ENCODE measurements around the gene TNIP3. TPM values are rescaled to one million over a fixed set of nuclear protein-coding genes. Genes with fewer than 3 reads are reported as not detected.

TNIP3 gene
- total RNA-seq, 6 donors from 2014 or later = 0.89 to 8.0 (median 2.3) TPM

DNA sequence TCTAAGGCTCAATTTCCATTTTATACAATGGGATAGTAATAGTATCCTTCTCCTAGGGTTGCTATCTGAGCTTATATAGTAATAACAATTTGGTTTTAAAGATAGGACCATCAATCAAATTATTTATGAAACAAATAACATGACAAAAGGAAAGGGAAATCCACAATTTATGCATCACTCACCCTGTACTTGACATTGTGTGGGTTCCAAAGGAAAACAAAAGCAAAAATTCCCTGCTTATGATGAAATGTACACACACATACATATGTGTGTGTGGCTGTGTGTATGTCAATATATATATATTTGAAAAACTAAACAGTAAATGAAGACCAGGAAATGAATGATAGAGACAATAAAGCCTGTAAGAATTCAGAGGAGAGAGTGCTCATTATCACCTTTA lies 2.9 kb upstream of the TNIP3 start:
- no peaks in the 10 kb centered on the region for H3K36me3 ChIP-seq
- H3K27me3 ChIP-seq = no peaks in the 10 kb centered on the region
- no peak overlapping the region for H3K27ac ChIP-seq
- DNase-seq = no peak
- H3K9me3 ChIP-seq = no peaks in the 10 kb centered on the region
- peaks cover 0 to 8% (median 0%) of the 10 kb centered on the region in 4 donors for H3K4me1 ChIP-seq
- no peak overlapping the region for H3K4me3 ChIP-seq
- ATAC-seq (ENCODE audit: low FRiP score in 2 of 2) = no peak
- TF ChIP-seq POLR2A (IDR thresholded peaks at IDR 0.05) (no peak), POLR2AphosphoS5 (IDR thresholded peaks at IDR 0.05) (no peak), EP300 (IDR thresholded peaks at IDR 0.05) (no peak)
- TF ChIP-seq, protein P1, sequence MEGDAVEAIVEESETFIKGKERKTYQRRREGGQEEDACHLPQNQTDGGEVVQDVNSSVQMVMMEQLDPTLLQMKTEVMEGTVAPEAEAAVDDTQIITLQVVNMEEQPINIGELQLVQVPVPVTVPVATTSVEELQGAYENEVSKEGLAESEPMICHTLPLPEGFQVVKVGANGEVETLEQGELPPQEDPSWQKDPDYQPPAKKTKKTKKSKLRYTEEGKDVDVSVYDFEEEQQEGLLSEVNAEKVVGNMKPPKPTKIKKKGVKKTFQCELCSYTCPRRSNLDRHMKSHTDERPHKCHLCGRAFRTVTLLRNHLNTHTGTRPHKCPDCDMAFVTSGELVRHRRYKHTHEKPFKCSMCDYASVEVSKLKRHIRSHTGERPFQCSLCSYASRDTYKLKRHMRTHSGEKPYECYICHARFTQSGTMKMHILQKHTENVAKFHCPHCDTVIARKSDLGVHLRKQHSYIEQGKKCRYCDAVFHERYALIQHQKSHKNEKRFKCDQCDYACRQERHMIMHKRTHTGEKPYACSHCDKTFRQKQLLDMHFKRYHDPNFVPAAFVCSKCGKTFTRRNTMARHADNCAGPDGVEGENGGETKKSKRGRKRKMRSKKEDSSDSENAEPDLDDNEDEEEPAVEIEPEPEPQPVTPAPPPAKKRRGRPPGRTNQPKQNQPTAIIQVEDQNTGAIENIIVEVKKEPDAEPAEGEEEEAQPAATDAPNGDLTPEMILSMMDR (IDR thresholded peaks at IDR 0.05) = no peak

DNA sequence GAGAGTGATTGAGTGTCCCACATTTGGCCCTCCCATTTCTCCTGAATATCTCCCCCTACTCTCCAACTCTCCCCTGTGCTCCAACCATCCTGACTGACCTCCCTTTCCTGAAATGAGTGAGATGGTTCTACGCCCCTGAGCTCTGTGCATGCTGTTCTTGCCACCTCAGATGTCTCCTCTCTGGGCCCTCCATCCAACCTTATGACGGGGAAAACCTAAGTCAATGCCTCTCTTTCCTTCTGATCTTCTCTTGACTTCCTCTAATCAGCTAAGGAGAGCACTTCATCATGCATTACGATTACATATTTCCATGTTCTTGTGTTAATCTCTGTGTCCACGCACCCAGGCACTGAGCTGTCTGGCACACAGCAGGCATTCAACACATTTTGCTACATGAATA lies 1.1 kb upstream of the TNIP3 start:
- WGBS, 2 donors = 74 to 90% methylated on average over 4 of the region's 4 CpGs
- no peak for DNase-seq
- Histone ChIP-seq H3K36me3 (no peaks in the 10 kb centered on the region), H3K27ac (no peak overlapping the region), H3K4me3 (no peak overlapping the region), H3K27me3 (no peaks in the 10 kb centered on the region), H3K4me1 (peaks cover 0 to 8% (median 0%) of the 10 kb centered on the region in 4 donors), H3K9me3 (no peaks in the 10 kb centered on the region)
- ATAC-seq (ENCODE audit: low FRiP score in 2 of 2) = no peak
- TF ChIP-seq, protein P1 (IDR thresholded peaks at IDR 0.05) = no peak
- TF ChIP-seq POLR2A (IDR thresholded peaks at IDR 0.05) (no peak), EP300 (IDR thresholded peaks at IDR 0.05) (no peak), POLR2AphosphoS5 (IDR thresholded peaks at IDR 0.05) (no peak)

DNA sequence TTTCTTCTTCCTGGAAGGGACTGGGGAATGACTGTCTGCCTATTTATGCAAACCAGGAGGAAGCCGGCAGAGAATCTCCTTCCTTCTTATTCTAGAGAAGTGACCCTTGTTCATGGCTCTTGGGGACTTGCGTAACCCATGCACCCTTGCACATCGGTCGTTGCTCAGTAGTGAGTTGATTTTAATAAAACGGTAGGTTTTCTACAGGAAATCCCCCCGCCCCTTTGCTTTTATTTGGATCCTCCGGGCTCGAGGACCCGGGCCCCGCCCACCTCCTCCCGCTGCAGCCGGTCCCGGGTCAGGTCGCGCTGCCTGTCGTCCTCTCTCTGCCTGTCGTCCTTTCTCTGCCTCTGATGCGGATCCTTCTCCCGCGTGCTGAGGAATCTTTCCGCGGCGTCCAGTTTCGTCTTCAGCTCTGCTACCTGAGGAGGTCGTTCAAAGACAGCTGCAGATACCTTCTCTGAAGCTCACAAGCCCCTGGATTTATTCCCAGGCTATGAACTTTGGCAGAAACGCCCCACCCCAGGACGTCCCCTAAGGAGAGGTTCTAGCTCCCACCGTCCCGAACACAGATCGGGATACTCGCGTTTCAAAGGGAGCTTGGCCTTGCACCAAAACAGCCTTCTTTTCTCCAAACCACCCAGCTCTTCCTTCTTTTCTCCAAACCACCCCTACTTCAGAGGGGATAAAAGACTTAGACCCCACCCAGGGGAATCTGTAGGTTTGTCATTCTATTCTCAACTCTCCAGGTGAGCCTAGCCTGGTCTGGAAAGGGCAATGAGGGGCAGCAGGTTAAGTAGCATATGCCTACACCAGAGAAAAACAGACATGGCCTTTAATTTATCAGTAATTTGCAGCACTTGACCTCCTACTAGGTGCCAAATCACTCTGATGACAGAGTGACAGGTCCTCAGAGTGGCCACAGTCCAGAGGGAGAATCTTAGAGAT lies 7.0 kb downstream of the TNIP3 start:
- TF ChIP-seq, protein P1 (IDR thresholded peaks at IDR 0.05) = no peak
- TF ChIP-seq POLR2AphosphoS5 (IDR thresholded peaks at IDR 0.05) (peak in 1 of 2 donors; percentile 14), EP300 (IDR thresholded peaks at IDR 0.05) (no peak), POLR2A (IDR thresholded peaks at IDR 0.05) (no peak)
- Histone ChIP-seq H3K4me1 (peaks cover 3 to 26% (median 11%) of the 10 kb centered on the region in 4 donors), H3K4me3 (peak overlapping the region; percentile 6 to 58 (median 51)), H3K9me3 (no peaks in the 10 kb centered on the region), H3K27me3 (no peaks in the 10 kb centered on the region), H3K36me3 (no peaks in the 10 kb centered on the region), H3K27ac (peak overlapping the region; percentile 37 to 74 (median 60))
- WGBS, 2 donors = 4 to 6% methylated on average over 20 to 32 of the region's 32 CpGs
- peak; percentile 75 to 86 for ATAC-seq (ENCODE audit: low FRiP score in 2 of 2)
- DNase-seq = peak; percentile 79 to 88

DNA sequence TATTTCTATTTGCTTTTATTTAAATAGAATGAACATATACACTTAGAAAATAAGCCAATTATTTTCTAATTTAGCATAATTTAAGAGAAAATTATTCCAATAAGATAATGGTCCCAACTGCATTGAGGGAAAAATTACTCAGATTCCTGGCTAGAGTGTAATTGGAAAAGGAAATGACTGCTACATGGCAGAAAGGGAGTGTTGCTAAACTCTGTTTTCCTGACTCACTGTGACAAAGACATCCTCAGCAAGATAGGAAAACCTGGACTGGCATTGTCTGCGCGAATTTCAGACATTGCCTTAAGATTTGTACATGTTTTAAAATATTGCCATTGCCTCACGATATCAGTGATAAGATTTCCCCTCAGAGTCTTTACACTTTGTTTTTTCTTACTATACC lies 8.2 kb downstream of the TNIP3 start:
- peak in 1 of 2 donors; percentile 77 for ATAC-seq (ENCODE audit: low FRiP score in 2 of 2)
- no peak for TF ChIP-seq POLR2A (IDR thresholded peaks at IDR 0.05)
- peak in 1 of 4 donors; percentile 63 for TF ChIP-seq EP300 (IDR thresholded peaks at IDR 0.05)
- Histone ChIP-seq H3K27ac (peak overlapping the region in 3 of 4 donors; percentile 50 to 74 (median 70)), H3K9me3 (no peaks in the 10 kb centered on the region), H3K27me3 (no peaks in the 10 kb centered on the region), H3K36me3 (no peaks in the 10 kb centered on the region), H3K4me1 (peaks cover 3 to 26% (median 11%) of the 10 kb centered on the region in 4 donors), H3K4me3 (peak overlapping the region in 3 of 4 donors; percentile 45 to 58 (median 57))
- WGBS, 2 donors = 32% methylated on average over 3 of the region's 3 CpGs
- no peak for DNase-seq

DNA sequence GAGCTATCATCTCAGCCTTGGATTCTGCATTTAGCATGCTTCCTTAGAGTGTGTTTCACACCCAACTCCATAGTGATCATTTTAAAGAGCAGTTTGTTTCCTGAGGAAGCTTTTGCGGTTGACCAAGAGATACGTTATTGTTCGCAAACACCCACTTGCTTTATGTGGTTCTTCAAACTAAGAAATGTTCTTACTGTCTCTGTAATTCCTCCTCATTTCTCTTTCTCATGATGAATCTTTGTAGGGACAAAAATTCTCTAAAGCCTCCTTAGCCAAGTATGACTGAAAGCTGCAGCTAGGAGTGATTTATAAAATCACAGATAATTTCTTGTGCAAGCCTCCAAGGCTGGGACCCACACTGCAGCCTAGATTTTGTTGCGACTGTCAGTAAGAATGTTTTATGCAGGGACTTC lies 10.0 kb downstream of the TNIP3 start:
- no peak for ATAC-seq (ENCODE audit: low FRiP score in 2 of 2)

More for the DNA sequence above, 10.0 kb downstream of the TNIP3 start:
- no peak for DNase-seq
- TF ChIP-seq POLR2AphosphoS5 (IDR thresholded peaks at IDR 0.05) (no peak), POLR2A (IDR thresholded peaks at IDR 0.05) (no peak), EP300 (IDR thresholded peaks at IDR 0.05) (no peak)
- TF ChIP-seq, protein P1 (IDR thresholded peaks at IDR 0.05) = no peak
- 44 to 61% methylated on average over 4 of the region's 4 CpGs for WGBS, 2 donors
- Histone ChIP-seq H3K36me3 (no peaks in the 10 kb centered on the region), H3K27ac (peak overlapping the region in 1 of 4 donors; percentile 17), H3K4me3 (no peak overlapping the region), H3K4me1 (peaks cover 3 to 26% (median 11%) of the 10 kb centered on the region in 4 donors), H3K9me3 (no peaks in the 10 kb centered on the region), H3K27me3 (no peaks in the 10 kb centered on the region)
